Mesenchymal stem cell (in vitro differentiated cells and primary cell): ENCODE results near the gene GPR173.

Experiments used
- DNase-seq: peaks from one replicate; pipeline ENCODE4 v3.0.0-alpha.2; 2013
- H2AFZ ChIP-seq: one replicate; pipeline ENCODE4 v1.6.1; 2013; ENCODE audit warnings: low read depth, mild to moderate bottlenecking, control low read depth, inconsistent platforms, low read length, moderate library complexity
- H2AK5ac ChIP-seq: 2 replicates; pipeline ENCODE4 v1.6.1; 2013; ENCODE audit warnings: low read length, moderate library complexity, mild to moderate bottlenecking, inconsistent platforms; ENCODE audit not compliant: severe bottlenecking
- H2BK120ac ChIP-seq: one replicate; pipeline ENCODE4 v1.6.1; 2013; ENCODE audit warnings: low read depth, mild to moderate bottlenecking, inconsistent platforms, low read length, moderate library complexity
- H2BK12ac ChIP-seq, 2 experiments: one replicate each; pipeline ENCODE4 v1.6.1; 2013; ENCODE audit warnings: inconsistent platforms in 2 of 2, low read length in 2 of 2, mild to moderate bottlenecking in 2 of 2, moderate library complexity in 2 of 2, control low read depth in 1 of 2
- H2BK15ac ChIP-seq: one replicate; pipeline ENCODE4 v1.6.1; 2013; ENCODE audit warnings: mild to moderate bottlenecking, low read depth, inconsistent platforms; ENCODE audit not compliant: poor library complexity, severe bottlenecking
- H2BK5ac ChIP-seq: 2 replicates; pipeline ENCODE4 v1.6.1; 2013; ENCODE audit warnings: low read depth, mild to moderate bottlenecking, low read length, control low read depth, inconsistent platforms; ENCODE audit not compliant: poor library complexity, severe bottlenecking
- H3K14ac ChIP-seq, 2 experiments: one replicate each; pipeline ENCODE4 v1.6.1; 2013; ENCODE audit warnings: inconsistent platforms in 2 of 2, low read length in 2 of 2, control low read depth in 1 of 2, mild to moderate bottlenecking in 1 of 2, moderate library complexity in 1 of 2
- H3K18ac ChIP-seq, 2 experiments: one replicate each; pipeline ENCODE4 v1.6.1; 2013; ENCODE audit warnings: inconsistent platforms in 2 of 2, low read length in 2 of 2, control low read depth in 1 of 2, low read depth in 1 of 2, mild to moderate bottlenecking in 1 of 2
- H3K23ac ChIP-seq, 2 experiments: one replicate each; pipeline ENCODE4 v1.6.1; 2013; ENCODE audit warnings: inconsistent platforms in 2 of 2, low read length in 2 of 2, mild to moderate bottlenecking in 2 of 2, moderate library complexity in 2 of 2, control low read depth in 1 of 2
- H3K27ac ChIP-seq: 2 replicates; pipeline ENCODE4 v1.5.1; 2013; ENCODE audit warnings: mild to moderate bottlenecking, moderate library complexity, low read length, control low read depth, inconsistent platforms; ENCODE audit not compliant: poor library complexity, severe bottlenecking
- H3K27me3 ChIP-seq, 2 experiments: 2 replicates each; pipeline versions ENCODE4 v1.6.1 to v1.7.0; 2013; ENCODE audit warnings: low read length in 2 of 2, mild to moderate bottlenecking in 2 of 2, moderate library complexity in 2 of 2, control low read depth in 1 of 2, inconsistent platforms in 1 of 2; ENCODE audit not compliant: control insufficient read depth in 1 of 2, insufficient read depth in 1 of 2
- H3K36me3 ChIP-seq, 2 experiments: 2 replicates each; pipeline versions ENCODE4 v1.6.1 to v1.7.0; 2013; ENCODE audit warnings: low read length in 2 of 2, control low read depth in 1 of 2, inconsistent platforms in 1 of 2, low read depth in 1 of 2, mild to moderate bottlenecking in 1 of 2; ENCODE audit not compliant: insufficient read depth in 2 of 2, control insufficient read depth in 1 of 2
- H3K4ac ChIP-seq, 2 experiments: one replicate each; pipeline ENCODE4 v1.6.1; 2013; ENCODE audit warnings: inconsistent platforms in 2 of 2, low read length in 2 of 2, mild to moderate bottlenecking in 2 of 2, moderate library complexity in 2 of 2, control low read depth in 1 of 2, low read depth in 1 of 2
- H3K4me1 ChIP-seq: 2 replicates; pipeline ENCODE4 v1.6.1; 2013; ENCODE audit warnings: low read depth, low read length, control low read depth; ENCODE audit not compliant: control insufficient read depth, insufficient read depth
- H3K4me2 ChIP-seq: 2 replicates; pipeline ENCODE4 v1.6.1; 2013; ENCODE audit warnings: low read length, mild to moderate bottlenecking, inconsistent platforms; ENCODE audit not compliant: poor library complexity, severe bottlenecking
- H3K4me3 ChIP-seq, 2 experiments: 2 replicates each; pipeline versions ENCODE4 v1.5.1 to v1.7.0; 2013; ENCODE audit warnings: low read length in 2 of 2, mild to moderate bottlenecking in 2 of 2, control low read depth in 1 of 2, low read depth in 1 of 2; ENCODE audit not compliant: insufficient read depth in 1 of 2
- H3K79me1 ChIP-seq: replicated peaks from 2 replicates; pipeline ENCODE4 v1.6.1; 2013; ENCODE audit warnings: mild to moderate bottlenecking, control low read depth, low read length, inconsistent platforms; ENCODE audit not compliant: poor library complexity, severe bottlenecking
- H3K9ac ChIP-seq: 2 replicates; pipeline ENCODE4 v1.7.0; 2013; ENCODE audit warnings: mild to moderate bottlenecking, low read length, moderate library complexity
- H3K9me3 ChIP-seq: 2 replicates; pipeline ENCODE4 v1.7.0; 2013; ENCODE audit warnings: mild to moderate bottlenecking, low read length; ENCODE audit not compliant: control insufficient read depth
- H4K8ac ChIP-seq: one replicate; pipeline ENCODE4 v1.6.1; 2013; ENCODE audit warnings: inconsistent platforms, mild to moderate bottlenecking, low read length, moderate library complexity
- H4K91ac ChIP-seq: one replicate; pipeline ENCODE4 v1.6.1; 2013; ENCODE audit warnings: mild to moderate bottlenecking, low read length, inconsistent platforms
- WGBS: methylation state at CpG from one replicate; pipeline ENCODE4 v1.1.7; 2013; ENCODE audit warnings: mixed read lengths; 5-methylcytosine and 5-hydroxymethylcytosine counted together

The GPR173 gene

DNA sequence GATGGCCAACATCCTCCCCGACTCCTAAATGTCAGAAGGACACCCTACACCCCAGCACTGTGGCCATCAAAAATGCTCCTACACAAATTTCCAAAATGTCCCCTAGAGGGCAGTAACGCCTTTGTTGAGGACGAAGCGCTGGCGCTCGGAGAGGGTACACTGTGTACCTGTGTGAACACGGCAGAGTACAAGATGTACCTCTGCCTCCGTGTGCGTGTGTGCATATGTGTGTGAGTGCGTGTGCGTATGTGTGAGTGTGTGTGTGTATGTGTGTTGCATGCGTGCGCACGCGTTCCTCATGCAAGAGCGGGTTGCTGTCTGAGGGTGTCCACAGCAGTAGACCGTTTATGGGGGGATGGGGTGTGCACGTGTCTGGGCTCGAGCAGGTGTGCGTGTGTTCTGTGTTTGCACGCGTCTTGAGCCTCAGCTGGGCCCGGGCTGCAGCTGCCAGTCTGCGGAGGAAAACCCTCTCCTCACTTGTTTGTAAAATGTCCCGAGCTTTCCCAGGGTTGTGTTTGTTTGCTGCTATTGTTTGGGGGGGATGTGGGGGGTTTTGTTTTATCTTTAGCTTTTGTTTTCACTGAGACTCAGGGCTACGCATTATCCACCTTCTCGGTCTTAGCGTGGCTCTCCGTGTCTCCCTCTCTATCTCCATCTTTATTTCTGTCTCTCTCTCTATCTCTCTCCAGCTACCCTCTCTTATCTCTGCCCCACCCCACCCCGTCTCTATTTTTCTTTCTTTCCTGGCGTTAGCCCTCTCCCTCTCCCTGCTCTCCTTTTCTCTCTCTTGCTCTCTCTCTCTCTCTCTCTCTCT is 23.2 kb downstream of the GPR173 start:
- Histone ChIP-seq H3K4ac (no peak overlapping the region), H3K9me3 (no peaks in the 10 kb centered on the region), H2BK5ac (no peak overlapping the region), H3K23ac (no peak overlapping the region), H2BK15ac (no peak overlapping the region), H3K27ac (no peak overlapping the region), H3K79me1 (peaks cover 4% of the 10 kb centered on the region), H2AFZ (no peak overlapping the region), H2BK12ac (no peak overlapping the region), H2AK5ac (no peak overlapping the region), H3K18ac (no peak overlapping the region), H3K36me3 (peaks cover 3 to 8% of the 10 kb centered on the region in 2 experiments), H3K4me2 (peak overlapping the region; percentile 33), H4K91ac (no peak overlapping the region), H3K27me3 (peaks cover 0 to 24% of the 10 kb centered on the region in 2 experiments), H3K4me1 (peaks cover 3% of the 10 kb centered on the region), H3K4me3 (peak overlapping the region in 1 of 2 experiments; percentile 60), H3K9ac (no peak overlapping the region), H3K14ac (no peak overlapping the region), H2BK120ac (no peak overlapping the region), H4K8ac (no peak overlapping the region)
- DNase-seq, result peak; percentile 67
- 13% methylated on average over 27 of the region's 31 CpGs for WGBS

DNA sequence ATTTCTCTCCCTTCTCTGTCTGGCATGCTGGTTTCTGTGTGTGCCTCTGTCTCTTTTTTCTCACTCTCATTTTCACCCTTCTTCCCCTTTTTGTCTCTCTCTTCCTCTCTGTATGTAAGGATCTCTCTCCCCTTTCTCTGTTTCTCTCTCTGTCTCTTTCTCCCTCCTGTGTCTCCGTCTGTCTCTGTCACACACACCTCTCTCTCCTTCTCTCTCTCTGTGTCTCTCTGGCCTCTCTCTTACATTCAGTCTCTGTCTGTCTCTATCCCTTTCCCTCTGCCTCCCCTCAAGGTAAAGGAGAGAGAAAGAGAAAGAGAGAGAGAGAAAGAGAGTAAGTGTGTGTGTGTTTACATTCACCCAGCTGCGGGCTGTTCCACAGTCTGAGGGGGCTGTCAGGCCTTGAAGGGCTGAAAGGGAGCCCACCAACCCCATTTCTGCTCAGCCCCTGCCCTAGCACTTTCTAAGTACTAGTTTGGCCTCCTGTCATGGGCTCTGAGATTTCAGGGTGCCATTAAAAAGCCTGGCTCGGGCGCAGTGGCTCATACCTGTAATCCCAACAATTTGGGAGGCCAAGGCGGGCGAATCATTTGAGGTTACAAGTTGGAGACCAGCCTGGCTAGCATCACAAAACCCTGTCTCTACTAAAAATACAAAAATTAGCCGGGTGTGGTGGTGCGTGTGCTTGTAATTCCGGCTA is 24.0 kb downstream of the GPR173 start:
- Histone ChIP-seq H3K27me3 (peaks cover 0 to 22% of the 10 kb centered on the region in 2 experiments), H3K4me3 (no peak overlapping the region), H3K36me3 (peaks cover 8 to 15% of the 10 kb centered on the region in 2 experiments), H4K8ac (peak overlapping the region; percentile 49), H3K4me1 (peaks cover 3% of the 10 kb centered on the region), H3K4ac (no peak overlapping the region), H3K23ac (no peak overlapping the region), H3K18ac (no peak overlapping the region), H2AK5ac (no peak overlapping the region), H3K14ac (no peak overlapping the region), H4K91ac (no peak overlapping the region), H2BK12ac (no peak overlapping the region), H2BK15ac (no peak overlapping the region), H2AFZ (no peak overlapping the region), H2BK120ac (no peak overlapping the region), H3K27ac (no peak overlapping the region), H3K4me2 (no peak overlapping the region), H2BK5ac (no peak overlapping the region), H3K9me3 (no peaks in the 10 kb centered on the region), H3K79me1 (peaks cover 4% of the 10 kb centered on the region), H3K9ac (no peak overlapping the region)
- WGBS, result 93% methylated on average over 7 of the region's 9 CpGs
- DNase-seq, result no peak

DNA sequence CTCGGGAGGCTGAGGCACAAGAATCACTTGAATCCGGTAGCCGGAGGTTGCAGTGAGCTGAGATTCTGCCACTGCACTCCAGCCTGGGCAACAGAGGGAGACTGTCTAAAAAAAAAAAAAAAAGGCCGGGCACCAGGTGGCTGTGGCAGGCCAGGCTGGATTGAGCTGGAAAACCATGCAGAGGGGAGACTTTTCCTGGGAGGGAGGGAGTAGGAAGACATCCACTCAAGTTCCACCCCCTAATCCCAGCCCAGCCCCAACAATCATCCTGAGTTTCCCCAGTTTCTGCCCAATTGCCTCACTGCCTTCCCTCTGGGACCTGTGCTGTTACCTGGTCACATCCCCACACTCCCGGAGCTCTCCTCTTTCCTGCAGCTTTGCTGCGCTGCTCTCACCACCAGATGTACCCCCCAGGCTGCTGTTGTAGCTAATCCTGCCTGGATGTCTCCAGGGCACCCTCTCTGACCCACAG is 24.6 kb downstream of the GPR173 start:
- no peak overlapping the region for H2BK120ac ChIP-seq
- H3K9ac ChIP-seq, result no peak overlapping the region
- no peak overlapping the region for H2BK12ac ChIP-seq
- no peak overlapping the region for H3K4me3 ChIP-seq
- H3K36me3 ChIP-seq, result peaks cover 8 to 18% of the 10 kb centered on the region in 2 experiments
- H3K27ac ChIP-seq, result no peak overlapping the region
- peaks cover 5% of the 10 kb centered on the region for H3K79me1 ChIP-seq
- no peak for DNase-seq
- H3K14ac ChIP-seq, result no peak overlapping the region
- H2AK5ac ChIP-seq, result no peak overlapping the region
- 63% methylated on average over 4 of the region's 6 CpGs for WGBS
- H3K27me3 ChIP-seq, result peaks cover 0 to 21% of the 10 kb centered on the region in 2 experiments
- no peak overlapping the region for H4K8ac ChIP-seq
- H3K4me1 ChIP-seq, result peaks cover 3% of the 10 kb centered on the region
- H3K4me2 ChIP-seq, result no peak overlapping the region
- no peak overlapping the region for H2AFZ ChIP-seq
- no peak overlapping the region for H2BK5ac ChIP-seq
- no peak overlapping the region for H3K18ac ChIP-seq
- H3K23ac ChIP-seq, result no peak overlapping the region
- H3K9me3 ChIP-seq, result no peaks in the 10 kb centered on the region
- no peak overlapping the region for H3K4ac ChIP-seq
- no peak overlapping the region for H4K91ac ChIP-seq
- no peak overlapping the region for H2BK15ac ChIP-seq

DNA sequence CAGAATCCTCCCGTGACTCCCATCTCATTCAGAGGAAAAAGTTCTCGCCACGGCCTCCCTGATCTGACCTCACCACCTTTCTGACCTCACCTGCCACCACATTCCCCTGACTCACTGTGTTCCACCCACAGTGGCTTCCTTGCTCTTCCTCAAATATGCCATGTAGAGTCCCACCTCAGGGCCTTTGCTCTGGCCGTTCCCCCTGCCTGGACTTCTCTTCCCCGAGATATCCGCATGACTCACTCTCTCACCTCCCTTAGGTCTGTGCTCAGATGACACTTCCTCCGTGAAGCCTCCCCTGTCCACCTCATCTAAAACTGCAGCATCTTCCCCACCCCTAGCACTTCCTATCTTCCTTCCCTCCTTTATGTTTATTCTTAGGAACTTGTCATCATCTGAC is 26.4 kb downstream of the GPR173 start:
- Histone ChIP-seq H3K23ac (no peak overlapping the region), H2BK15ac (no peak overlapping the region), H2AK5ac (no peak overlapping the region), H3K14ac (no peak overlapping the region), H3K27me3 (peaks cover 0 to 30% of the 10 kb centered on the region in 2 experiments), H3K9me3 (no peaks in the 10 kb centered on the region), H3K4ac (no peak overlapping the region), H3K27ac (no peak overlapping the region), H2BK120ac (no peak overlapping the region), H4K91ac (no peak overlapping the region), H3K4me2 (no peak overlapping the region), H3K79me1 (peaks cover 4% of the 10 kb centered on the region), H3K36me3 (peaks cover 8 to 21% of the 10 kb centered on the region in 2 experiments), H3K4me3 (no peak overlapping the region), H3K9ac (no peak overlapping the region), H2AFZ (no peak overlapping the region), H2BK5ac (no peak overlapping the region), H4K8ac (no peak overlapping the region), H3K4me1 (peaks cover 3% of the 10 kb centered on the region), H3K18ac (no peak overlapping the region), H2BK12ac (no peak overlapping the region)
- DNase-seq, result no peak
- WGBS, result 78% methylated on average over 7 of the region's 7 CpGs
